Placental pericyte (primary cell): Measurements from ENCODE around the gene CBY1. TPM values are rescaled to one million over a fixed set of nuclear protein-coding genes. Genes with fewer than 3 reads are reported as not detected.

ENCODE experiments used
- total RNA-seq: library from RNA; depleted of rRNA; stranded (reverse); fragments of >200 nt; gene quantifications from 2 replicates; pipeline ENCODE4 v1.2.3, GENCODE V29; 2012

The CBY1 gene
- 9.0 and 14.0 TPM in 2 replicates for total RNA-seq

GRCh38 chr22:38656256-38657044 lies at the start of gene CBY1, which contains the start of gene FAM227A:
CBY1 (plus strand) TSS chr22:38656638; CDS start chr22:38668055, 11,417 bp downstream.
FAM227A (minus strand) TSS chr22:38656392; CDS start chr22:38650168, 6,224 bp downstream.

GRCh38 chr22:38681582-38682335 lies 25.3 kb downstream of the CBY1 start, which contains the start of gene TOMM22:
TOMM22 (plus strand) TSS chr22:38681957; CDS start chr22:38681979, 22 bp downstream.

GRCh38 chr22:38700789-38701628 lies 44.6 kb downstream of the CBY1 start, which contains the start of gene JOSD1:
JOSD1 (minus strand) TSS chr22:38700943; CDS start chr22:38699987, 956 bp downstream.

GRCh38 chr22:38705235-38706100 lies 49.0 kb downstream of the CBY1 start, which contains the start of gene GTPBP1:
GTPBP1 (plus strand) TSS chr22:38705944; CDS start chr22:38705956, 12 bp downstream.

Other genes starting within 250 kb of the CBY1 start
- under 0.01 TPM in 1 of 2 replicates, not detected in the other for gene KCNJ4, start 201.4 kb upstream of the CBY1 start, total RNA-seq
- 111 and 136 TPM in 2 replicates for gene KDELR3, start 188.5 kb upstream of the CBY1 start, total RNA-seq
- gene DDX17, start 150.3 kb upstream of the CBY1 start, total RNA-seq = 439 and 549 TPM in 2 replicates
- 0.88 and 4.3 TPM in 2 replicates for gene DMC1, start 86.5 kb upstream of the CBY1 start, total RNA-seq
- 1.3 and 1.8 TPM in 2 replicates for gene FAM227A, start 246 bp upstream of the CBY1 start, total RNA-seq
- 49.5 and 79.6 TPM in 2 replicates for gene TOMM22, start 25.3 kb downstream of the CBY1 start, total RNA-seq
- gene JOSD1, start 44.3 kb downstream of the CBY1 start, total RNA-seq = 46.6 and 56.6 TPM in 2 replicates
- 48.0 and 54.7 TPM in 2 replicates for gene GTPBP1, start 49.3 kb downstream of the CBY1 start, total RNA-seq
- 65.9 and 160 TPM in 2 replicates for gene SUN2, start 99.4 kb downstream of the CBY1 start, total RNA-seq
- gene DNAL4, start 137.5 kb downstream of the CBY1 start, total RNA-seq = 16.6 and 16.8 TPM in 2 replicates
- 1.9 and 2.4 TPM in 2 replicates for gene NPTXR, start 187.4 kb downstream of the CBY1 start, total RNA-seq
- gene CBX6, start 215.6 kb downstream of the CBY1 start, total RNA-seq = 30.9 and 70.6 TPM in 2 replicates